OCI-LY1 (cell line): ENCODE measurements around the gene UQCR11.
A peak's percentile ranks its signal among the peaks of the same experiment; 100 is the strongest.
"Not testable (repeated sequence)": the region's sequence is repeated elsewhere in the genome, so short reads cannot be mapped to it uniquely, and the experiment has no call there.

Experiments
- H2AFZ ChIP-seq: fragments of 200-600 bp; sonication (generic), shearing (Covaris generic); 2 replicates; pipeline ENCODE4 v1.6.0; 2014; ENCODE audit warnings: antibody characterized with exemption, mild to moderate bottlenecking, low read length
- H3F3A ChIP-seq: fragments of 200-600 bp; sonication (generic), shearing (Covaris generic); 2 replicates; pipeline ENCODE4 v1.6.0; 2014; ENCODE audit warnings: mild to moderate bottlenecking, antibody characterized with exemption, low read length, moderate library complexity; ENCODE audit not compliant: insufficient read depth
- H3K27ac ChIP-seq: fragments of 200-600 bp; sonication (generic); 2 replicates; pipeline ENCODE4 v1.5.1; 2014; ENCODE audit warnings: low read length, mixed run types, mild to moderate bottlenecking, low read depth; ENCODE audit not compliant: poor library complexity, severe bottlenecking
- H3K27me3 ChIP-seq: fragments of 200-600 bp; sonication (generic); 2 replicates; pipeline ENCODE4 v1.6.0; 2014; ENCODE audit warnings: antibody characterized with exemption, mild to moderate bottlenecking, low read length, moderate library complexity; ENCODE audit not compliant: insufficient read depth
- H3K36me3 ChIP-seq: fragments of 200-600 bp; sonication (generic); 2 replicates; pipeline ENCODE4 v1.6.1; 2014; ENCODE audit warnings: mild to moderate bottlenecking, antibody characterized with exemption, low read length, moderate library complexity, mixed read lengths; ENCODE audit not compliant: insufficient read depth
- H3K4me1 ChIP-seq: fragments of 200-600 bp; sonication (generic); 2 replicates; pipeline ENCODE4 v1.5.1; 2014; ENCODE audit warnings: mild to moderate bottlenecking, low read length, moderate library complexity; ENCODE audit not compliant: insufficient read depth, severe bottlenecking
- H3K4me2 ChIP-seq: fragments of 200-600 bp; sonication (generic), shearing (Covaris generic); 2 replicates; pipeline ENCODE4 v1.6.1; 2014; ENCODE audit warnings: low read length
- H3K4me3 ChIP-seq: fragments of 200-600 bp; sonication (generic); 2 replicates; pipeline ENCODE4 v1.5.1; 2014; ENCODE audit warnings: low read length, low read depth, mild to moderate bottlenecking, mixed read lengths; ENCODE audit not compliant: poor library complexity, severe bottlenecking
- H3K79me2 ChIP-seq: fragments of 200-600 bp; shearing (Covaris generic); 2 replicates; pipeline ENCODE4 v1.6.1; 2016; ENCODE audit warnings: mixed run types, low read length, mixed read lengths; ENCODE audit not compliant: insufficient read depth
- H3K9ac ChIP-seq: fragments of 200-600 bp; sonication (generic), shearing (Covaris generic); 2 replicates; pipeline ENCODE4 v1.6.1; 2014; ENCODE audit warnings: mild to moderate bottlenecking, low read length, mixed read lengths
- H3K9me2 ChIP-seq: fragments of 200-600 bp; sonication (generic), shearing (Covaris generic); 2 replicates; pipeline ENCODE4 v1.6.1; 2014; ENCODE audit warnings: low read depth, mild to moderate bottlenecking, low read length, mixed read lengths
- H3K9me3 ChIP-seq: fragments of 200-600 bp; shearing (Covaris generic); 2 replicates; pipeline ENCODE4 v1.6.1; 2014; ENCODE audit warnings: low read length, mixed read lengths
- H4K20me1 ChIP-seq: fragments of 200-600 bp; sonication (generic), shearing (Covaris generic); 2 replicates; pipeline ENCODE4 v1.6.0; 2016; ENCODE audit warnings: mild to moderate bottlenecking, low read length; ENCODE audit not compliant: insufficient read depth
- EZH2 ChIP-seq: fragments of 200-600 bp; sonication (generic), shearing (Covaris generic); IDR thresholded peaks from 2 replicates; pipeline ENCODE4 v1.8.0; 2017; ENCODE audit warnings: borderline replicate concordance, mixed run types, mild to moderate bottlenecking, antibody characterized with exemption, low read length, moderate library complexity, mixed read lengths
- TF ChIP-seq, protein P1 (sequence below): fragments of 200-600 bp; sonication (generic), shearing (Covaris generic); IDR thresholded peaks from 2 replicates; pipeline ENCODE4 v1.5.1; 2017; ENCODE audit warnings: mild to moderate bottlenecking, antibody characterized with exemption, low read length, moderate library complexity, mixed read lengths

The UQCR11 gene

DNA sequence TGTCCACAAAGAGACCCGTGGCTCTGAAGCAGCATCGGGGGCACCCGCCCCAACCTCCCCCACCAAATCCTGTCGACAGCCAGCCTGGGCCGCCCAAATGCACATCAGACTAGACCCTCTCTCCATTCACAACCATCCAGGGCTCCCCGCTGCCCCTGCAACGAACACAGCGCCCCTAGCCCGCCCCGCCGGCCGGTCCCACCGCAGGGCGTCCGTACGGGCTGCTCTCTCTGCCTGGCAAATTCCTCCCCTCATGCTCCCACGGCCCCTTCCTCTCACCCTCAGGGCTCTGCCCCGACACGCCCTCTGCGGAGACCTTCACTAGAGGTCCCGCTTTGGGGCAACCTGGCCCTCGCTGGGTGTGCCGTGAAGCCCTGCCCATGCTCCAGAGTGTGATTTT, 40.0 kb upstream of the UQCR11 start:
- Histone ChIP-seq H3K36me3 (peaks cover 93% of the 10 kb centered on the region), H3K79me2 (peaks cover 71% of the 10 kb centered on the region), H3K27me3 (no peaks in the 10 kb centered on the region), H3K4me3 (no peak overlapping the region), H3K9me3 (no peaks in the 10 kb centered on the region), H3K4me2 (no peak overlapping the region), H3F3A (no peaks in the 10 kb centered on the region), H2AFZ (no peak overlapping the region), H3K9ac (no peak overlapping the region), H3K27ac (peak overlapping the region; percentile 98), H3K9me2 (no peaks in the 10 kb centered on the region), H4K20me1 (no peaks in the 10 kb centered on the region), H3K4me1 (peaks cover 56% of the 10 kb centered on the region)
- TF ChIP-seq EZH2, result no peak
- TF ChIP-seq, protein P1, sequence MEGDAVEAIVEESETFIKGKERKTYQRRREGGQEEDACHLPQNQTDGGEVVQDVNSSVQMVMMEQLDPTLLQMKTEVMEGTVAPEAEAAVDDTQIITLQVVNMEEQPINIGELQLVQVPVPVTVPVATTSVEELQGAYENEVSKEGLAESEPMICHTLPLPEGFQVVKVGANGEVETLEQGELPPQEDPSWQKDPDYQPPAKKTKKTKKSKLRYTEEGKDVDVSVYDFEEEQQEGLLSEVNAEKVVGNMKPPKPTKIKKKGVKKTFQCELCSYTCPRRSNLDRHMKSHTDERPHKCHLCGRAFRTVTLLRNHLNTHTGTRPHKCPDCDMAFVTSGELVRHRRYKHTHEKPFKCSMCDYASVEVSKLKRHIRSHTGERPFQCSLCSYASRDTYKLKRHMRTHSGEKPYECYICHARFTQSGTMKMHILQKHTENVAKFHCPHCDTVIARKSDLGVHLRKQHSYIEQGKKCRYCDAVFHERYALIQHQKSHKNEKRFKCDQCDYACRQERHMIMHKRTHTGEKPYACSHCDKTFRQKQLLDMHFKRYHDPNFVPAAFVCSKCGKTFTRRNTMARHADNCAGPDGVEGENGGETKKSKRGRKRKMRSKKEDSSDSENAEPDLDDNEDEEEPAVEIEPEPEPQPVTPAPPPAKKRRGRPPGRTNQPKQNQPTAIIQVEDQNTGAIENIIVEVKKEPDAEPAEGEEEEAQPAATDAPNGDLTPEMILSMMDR, result no peak

DNA sequence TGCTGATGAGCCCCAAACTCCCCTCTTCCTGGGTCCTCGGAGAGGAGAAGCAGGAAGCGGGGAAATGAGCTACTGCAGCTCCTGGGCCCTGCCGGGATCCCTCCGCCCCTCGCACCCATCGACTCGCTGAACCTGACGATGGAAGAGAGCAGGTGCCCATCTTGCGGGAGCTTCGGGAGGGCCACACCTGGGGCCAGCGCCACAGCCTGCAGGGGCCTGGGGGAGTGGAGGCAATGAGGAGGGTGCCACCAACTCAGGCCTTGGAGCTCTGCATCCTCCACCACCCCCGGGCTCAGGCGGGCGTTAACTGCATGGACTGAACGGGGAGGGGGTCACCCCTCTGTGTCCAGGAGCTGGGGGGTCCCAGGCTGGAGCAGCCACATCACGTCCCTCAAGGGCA, 38.8 kb upstream of the UQCR11 start:
- TF ChIP-seq, protein P1, result no peak
- TF ChIP-seq EZH2, result no peak
- Histone ChIP-seq H3K36me3 (peaks cover 93% of the 10 kb centered on the region), H3K9ac (no peak overlapping the region), H3K79me2 (peaks cover 71% of the 10 kb centered on the region), H2AFZ (no peak overlapping the region), H3K4me2 (no peak overlapping the region), H3K27ac (peak overlapping the region; percentile 17), H3K4me1 (peaks cover 44% of the 10 kb centered on the region), H3F3A (no peaks in the 10 kb centered on the region), H3K9me3 (no peaks in the 10 kb centered on the region), H3K9me2 (no peaks in the 10 kb centered on the region), H3K4me3 (no peak overlapping the region), H4K20me1 (no peaks in the 10 kb centered on the region), H3K27me3 (no peaks in the 10 kb centered on the region)

DNA sequence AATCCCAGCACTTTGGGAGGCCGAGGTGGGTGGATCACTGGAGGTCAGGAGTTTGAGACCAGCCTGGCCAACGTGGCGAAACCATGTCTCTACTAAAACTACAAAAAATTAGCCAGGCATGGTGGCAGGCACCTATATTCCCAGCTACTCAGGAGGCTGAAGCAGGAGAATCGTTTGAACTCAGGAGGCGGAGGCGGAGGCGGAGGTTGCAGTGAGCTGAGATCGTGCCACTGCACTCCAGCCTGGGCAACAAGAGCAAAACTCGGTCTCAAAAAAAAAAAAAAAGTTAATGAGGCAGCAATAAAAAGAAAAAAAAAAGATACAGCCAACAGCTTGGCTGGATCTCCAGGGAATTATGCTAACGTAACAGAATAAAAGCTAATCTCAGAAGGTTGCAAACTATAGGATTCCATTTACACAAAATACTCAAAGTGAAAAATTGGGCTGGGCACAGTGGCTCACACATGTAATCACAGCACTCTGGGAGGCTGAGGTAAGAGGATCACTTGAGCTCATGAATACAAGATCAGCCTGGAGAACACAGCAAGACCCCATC, 35.7 kb upstream of the UQCR11 start:
- Histone ChIP-seq H3K27ac (peak overlapping the region; percentile 46), H3K79me2 (peaks cover 80% of the 10 kb centered on the region), H3K4me1 (peaks cover 13% of the 10 kb centered on the region), H3K36me3 (peaks cover 100% of the 10 kb centered on the region)
- H3K9ac ChIP-seq, H3K9me2 ChIP-seq, H3K27me3 ChIP-seq, H3K9me3 ChIP-seq, H3F3A ChIP-seq, H3K4me2 ChIP-seq, H3K4me3 ChIP-seq, H4K20me1 ChIP-seq, H2AFZ ChIP-seq: not testable (repeated sequence)
